Fibroblast of skin of right biceps (primary cell): Measurements from ENCODE around the gene CCNJL.

Source experiments
- DNase-seq: peaks from one replicate; pipeline ENCODE4 v3.0.0-alpha.2; 2013

Gene CCNJL

DNA sequence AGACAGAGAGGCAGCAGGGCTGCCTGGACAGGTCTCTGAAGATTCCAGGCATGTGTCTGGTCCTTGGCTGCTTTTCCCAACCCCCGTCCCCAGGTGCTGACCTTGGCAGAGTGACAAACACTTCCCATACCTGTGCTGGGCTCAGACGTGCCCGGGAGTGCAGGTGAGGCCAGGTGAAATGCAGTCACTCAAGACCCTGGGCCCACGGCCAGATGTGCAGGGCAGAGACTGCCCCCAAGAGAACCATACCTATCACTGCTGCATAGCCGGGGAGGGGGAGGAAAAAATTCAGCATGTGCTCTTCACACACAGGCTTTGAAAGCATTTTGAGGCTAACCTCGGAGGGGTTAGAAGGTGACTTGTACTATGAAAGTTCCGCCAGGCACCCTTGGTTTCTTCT, 22.6 kb downstream of the CCNJL start:
- no peak for DNase-seq

GRCh38 chr5:160289356-160289651, 23.1 kb downstream of the CCNJL start:
- no peak for DNase-seq

- DNase-seq = no peak
These were observed 24.8 kb downstream of the CCNJL start for GRCh38 chr5:160287378-160288051.

DNA sequence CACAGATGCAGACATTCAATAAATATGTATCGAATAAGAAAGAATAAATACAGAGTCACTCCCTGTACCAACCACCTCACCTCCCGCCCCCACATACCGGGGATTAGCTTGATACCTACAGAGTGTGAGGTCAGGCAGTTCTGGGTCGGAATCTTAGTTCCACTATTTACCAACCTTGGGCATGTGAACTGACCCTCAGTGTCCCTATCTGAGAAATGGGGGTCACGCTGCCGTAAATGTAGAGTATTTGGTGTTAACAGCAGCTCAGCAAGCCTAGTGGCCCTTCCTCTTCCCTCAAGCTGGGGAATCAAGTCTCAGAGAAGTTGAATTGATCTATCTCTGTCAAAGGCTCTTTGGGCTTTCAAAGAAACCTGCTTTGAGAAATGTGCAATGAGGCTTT, 25.4 kb downstream of the CCNJL start:
- DNase-seq = no peak

DNA sequence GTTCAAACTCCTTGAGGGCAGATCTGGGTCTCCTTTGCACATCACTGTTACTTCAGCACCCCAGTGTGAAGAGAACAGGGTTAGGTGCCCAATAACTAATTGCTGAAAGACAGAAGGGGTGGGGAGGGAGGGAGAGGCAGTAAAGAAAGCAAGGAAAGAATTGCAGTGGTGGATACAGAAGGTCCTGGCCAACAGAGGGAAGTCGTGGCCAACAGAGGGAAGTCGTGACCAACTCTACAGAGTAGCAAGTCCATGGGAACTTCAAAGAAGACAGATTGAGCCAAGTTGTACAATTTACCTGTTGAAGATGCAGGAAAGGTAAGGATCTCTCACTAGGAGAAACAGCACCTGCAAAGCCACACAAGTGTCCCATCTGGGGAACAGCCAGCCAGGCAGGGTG, 27.0 kb downstream of the CCNJL start:
- DNase-seq = no peak

DNA sequence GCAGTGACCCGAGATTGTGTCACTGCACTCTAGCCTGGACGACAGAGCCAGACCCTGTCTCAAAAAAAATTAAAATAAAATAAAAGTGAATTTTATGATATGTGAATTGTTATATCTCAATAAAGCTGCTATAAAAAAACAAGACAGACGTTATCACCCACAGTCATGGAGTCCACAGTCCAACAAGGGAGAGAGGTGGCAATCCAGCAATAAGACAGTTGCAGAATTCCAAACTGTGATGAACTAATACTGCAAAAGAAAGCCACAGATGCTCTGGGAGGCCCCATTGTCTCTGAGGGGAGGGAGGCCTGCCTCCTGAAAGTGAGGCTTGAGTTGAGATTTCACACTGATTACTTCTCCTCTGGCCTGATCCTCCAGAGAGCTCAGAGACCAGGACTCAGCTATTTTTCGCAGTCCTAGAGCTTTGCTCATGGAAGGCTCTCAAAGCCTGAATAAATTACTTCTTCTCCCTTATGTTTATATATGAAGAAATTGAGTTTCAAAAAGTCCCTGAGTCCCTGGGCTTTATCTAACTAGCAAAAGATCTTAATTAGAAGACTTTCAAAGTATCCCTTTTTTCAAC, 28.0 kb downstream of the CCNJL start:
- no peak for DNase-seq

GRCh38 chr5:160281275-160281674, 31.1 kb downstream of the CCNJL start:
- DNase-seq = no peak

DNA sequence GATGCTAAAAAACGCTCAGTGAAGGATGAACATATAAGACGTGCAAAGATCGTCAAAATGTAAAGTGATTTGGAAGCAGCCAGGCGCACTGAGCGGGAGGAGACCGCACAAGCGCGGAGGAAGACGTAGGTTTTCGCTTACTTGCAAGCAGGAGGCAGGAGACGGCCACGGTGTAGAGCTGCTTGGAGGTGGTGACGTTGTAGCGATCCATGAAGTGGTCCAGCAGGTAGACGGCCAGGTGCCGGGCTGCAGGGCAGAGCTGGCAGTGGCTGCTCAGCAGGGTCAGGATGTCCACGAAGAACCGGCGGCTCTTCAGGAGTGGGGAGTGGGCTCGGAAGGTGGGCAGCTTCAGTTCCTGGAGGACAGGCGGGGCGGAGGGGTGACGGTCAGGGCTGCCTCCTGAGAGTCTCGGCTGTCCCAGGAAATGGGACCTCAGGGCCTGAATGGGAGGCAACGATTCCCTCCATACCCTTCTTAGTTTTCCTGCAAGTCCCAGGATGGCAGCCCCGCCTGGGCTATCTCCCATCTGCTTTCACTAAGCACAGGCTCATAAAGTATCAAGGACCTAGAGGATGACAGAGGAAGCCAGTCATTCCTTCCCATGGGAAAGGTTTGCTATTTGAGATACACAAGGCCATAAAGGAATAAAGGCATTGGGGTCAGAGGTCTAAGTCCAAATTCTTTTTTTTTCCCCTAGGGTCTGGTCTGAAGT, 31.8 kb downstream of the CCNJL start:
- no peak for DNase-seq

DNA sequence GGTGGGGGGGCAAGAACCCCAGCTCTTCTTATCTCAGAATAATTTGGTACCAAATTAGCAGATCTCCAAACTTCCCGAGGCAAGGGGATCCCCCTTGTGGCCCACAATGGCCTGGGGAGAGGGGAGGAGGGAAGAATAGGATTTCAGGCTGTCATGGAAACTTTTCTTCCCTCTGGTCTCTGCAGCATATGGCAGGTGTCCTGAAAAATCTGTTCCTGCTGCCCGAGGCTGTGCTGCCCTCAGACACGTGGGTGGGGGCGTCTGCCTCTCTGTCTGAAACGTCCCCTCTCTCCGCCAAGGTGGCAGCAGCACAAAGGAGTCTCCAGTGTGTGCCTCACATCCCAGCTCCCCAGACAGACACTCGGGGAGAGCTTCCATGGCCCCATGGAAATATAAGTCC, 34.0 kb downstream of the CCNJL start:
- DNase-seq = no peak

DNA sequence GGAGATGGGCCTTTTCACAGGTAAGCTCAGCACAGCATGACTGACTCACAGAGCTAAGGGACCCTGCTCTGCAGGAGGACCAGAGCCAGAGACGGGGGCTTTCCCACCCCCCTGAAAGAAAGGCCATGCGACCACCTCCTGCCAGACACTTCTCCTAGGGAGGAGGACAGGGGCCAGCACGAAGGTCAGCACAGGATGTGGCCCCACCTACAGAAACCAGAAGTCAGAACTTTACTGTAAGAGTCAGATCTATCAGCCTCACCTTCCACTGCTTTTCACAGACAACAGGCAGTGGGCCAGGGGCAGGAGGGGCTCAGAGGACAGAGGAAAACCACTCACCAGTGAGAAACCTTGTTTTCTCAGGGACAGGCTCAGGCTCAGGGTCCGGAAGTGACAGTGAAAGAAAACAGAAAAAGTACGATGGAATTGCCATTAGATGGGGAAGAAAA, 37.9 kb downstream of the CCNJL start:
- no peak for DNase-seq

DNA sequence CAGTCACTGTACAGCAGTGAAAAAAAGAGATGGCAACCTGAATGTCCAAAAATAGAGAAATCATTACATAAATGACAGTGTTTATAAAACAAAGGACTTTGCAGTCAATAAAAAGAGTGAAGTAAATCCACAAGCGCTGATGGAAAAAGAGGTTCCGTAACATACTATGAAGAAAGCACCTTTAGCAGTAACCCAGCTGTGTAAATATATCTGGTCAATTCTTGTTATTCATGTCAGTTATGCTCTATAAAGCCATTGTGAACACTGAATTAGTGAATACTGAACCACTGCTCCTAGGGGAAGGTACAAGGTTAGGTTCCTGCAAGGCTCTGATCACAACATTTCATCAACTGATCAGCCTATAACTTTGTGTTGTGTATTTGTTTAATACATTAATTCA, 39.5 kb downstream of the CCNJL start:
- no peak for DNase-seq

DNA sequence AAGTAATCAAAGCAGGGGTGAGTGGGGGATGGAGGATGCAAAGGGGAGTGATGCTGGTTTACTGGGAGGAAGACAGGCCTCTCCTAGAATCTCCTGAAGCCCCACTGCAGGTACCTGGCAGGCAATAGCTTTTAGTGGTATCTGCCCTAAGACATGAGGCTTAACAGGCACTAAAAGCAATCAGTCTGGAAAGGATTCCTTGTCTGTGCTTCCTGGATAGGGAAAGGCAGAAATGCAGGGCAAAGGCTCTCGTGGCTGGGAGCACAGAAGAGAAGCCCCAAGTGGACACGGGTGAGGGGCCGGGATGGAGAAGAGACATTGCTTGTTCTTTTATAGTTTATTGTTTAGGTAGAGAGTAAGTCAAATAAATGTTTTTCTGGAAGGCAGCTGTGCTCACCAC, 40.1 kb downstream of the CCNJL start:
- DNase-seq = no peak

- no peak for DNase-seq
These were observed 40.5 kb downstream of the CCNJL start for GRCh38 chr5:160271836-160272235.

DNA sequence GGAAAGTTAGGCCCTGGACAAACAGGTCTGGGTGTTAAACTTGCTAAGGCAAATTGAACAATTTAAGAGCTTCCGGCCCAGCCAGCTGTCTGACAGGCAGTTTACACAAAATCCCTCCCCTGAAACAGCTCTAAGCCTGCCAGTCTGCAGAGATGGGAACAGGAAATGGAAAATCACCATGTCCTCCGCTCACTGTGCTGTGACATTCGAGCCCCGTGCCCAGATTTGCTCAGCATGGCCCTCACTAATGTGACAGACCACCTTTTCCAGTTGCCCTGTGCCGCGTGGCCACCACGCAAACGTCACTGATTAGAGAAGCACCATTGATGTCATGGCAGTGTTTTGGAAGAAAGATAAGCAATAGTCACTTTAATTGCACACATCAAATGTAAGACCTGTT, 41.0 kb downstream of the CCNJL start:
- DNase-seq = peak; percentile 15

DNA sequence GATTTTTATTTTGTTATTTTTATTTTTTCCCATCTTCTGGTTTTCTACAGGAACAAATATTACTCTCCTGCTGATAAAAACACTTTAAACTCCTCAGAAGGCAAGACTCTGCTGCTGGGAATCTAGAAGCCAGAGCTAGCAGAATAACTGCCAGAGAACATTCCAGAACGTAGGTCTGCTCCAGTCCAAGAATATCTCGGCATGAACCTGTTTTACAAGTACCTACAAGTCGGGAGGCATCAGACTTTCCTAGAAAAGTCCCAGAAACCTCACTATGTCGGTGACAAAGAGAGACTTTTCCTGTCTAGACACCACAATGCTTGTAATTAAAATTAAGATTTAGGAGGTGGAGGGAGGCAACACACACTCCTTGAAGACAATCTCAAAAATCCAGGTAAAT, 41.7 kb downstream of the CCNJL start:
- no peak for DNase-seq

- DNase-seq = peak; percentile 27
These were observed 43.3 kb downstream of the CCNJL start for GRCh38 chr5:160269017-160269416.

DNA sequence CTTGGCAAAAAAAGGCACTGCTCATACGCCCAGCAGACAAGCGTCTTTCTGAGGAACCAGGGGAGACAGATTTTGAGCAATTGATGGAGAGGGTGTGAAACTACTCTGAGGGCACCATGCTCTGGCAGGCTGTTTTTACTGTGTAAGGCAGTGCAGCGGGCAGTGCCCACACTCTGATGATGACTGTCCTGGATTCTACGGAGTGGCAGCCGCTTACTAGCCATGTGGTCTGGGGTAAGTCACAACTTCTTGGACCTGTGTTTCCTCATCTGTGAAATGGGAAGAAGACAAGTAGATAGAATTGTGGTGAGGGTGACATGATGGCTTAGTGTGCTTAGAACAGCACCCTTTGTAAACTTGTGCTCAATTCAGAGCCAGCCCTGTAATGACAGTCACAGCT, 44.2 kb downstream of the CCNJL start:
- no peak for DNase-seq

DNA sequence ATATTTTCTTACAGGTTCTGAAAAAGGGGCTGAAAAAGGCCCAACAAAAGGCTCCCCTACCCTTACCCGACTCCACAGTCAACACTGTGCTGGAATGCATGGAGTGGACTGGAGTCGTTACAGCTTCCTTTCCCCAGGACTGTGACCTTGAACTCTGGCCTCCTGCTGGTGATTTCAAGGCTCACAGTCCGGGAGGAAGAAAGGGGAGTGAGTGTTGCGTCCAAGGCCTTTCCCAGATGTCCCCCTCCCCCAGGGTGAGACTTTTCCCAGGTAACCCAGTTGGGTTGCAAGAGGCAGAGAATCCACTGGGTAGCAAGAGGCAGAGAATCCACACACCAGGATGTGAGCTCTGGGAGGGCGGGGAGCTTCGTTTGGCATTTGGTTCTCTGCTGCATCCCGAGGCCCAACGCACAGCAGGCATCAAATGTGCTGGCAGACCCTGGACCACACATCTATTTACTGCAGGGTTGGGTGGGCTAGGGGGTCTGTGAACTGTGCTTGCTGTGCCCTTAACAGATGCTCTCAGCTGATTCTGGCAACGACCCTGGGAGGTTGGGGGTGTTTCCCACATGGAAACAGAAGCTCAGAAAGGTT, 45.5 kb downstream of the CCNJL start:
- no peak for DNase-seq

DNA sequence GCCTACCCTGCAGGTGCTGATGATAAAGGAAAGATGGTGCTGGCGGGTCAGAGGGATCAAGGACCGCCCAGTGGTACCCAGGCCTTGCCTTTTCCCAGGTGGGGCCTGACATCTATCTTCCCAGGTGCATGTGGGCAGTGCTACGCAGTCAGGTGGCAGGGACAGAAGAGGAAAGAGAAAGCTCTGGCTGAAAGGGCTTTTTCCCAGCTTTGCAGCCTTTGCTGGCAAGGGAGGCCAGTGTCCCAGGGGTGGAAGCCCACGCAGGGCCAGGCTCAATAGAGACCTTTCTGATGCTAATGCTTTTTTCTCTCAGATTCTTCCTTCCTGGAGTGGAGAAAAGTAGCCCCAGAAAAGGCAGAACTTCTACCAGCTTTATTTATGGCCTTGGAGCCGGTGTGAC, 46.3 kb downstream of the CCNJL start:
- DNase-seq = no peak

GRCh38 chr5:160263326-160263855, 49.0 kb downstream of the CCNJL start:
- no peak for DNase-seq

DNA sequence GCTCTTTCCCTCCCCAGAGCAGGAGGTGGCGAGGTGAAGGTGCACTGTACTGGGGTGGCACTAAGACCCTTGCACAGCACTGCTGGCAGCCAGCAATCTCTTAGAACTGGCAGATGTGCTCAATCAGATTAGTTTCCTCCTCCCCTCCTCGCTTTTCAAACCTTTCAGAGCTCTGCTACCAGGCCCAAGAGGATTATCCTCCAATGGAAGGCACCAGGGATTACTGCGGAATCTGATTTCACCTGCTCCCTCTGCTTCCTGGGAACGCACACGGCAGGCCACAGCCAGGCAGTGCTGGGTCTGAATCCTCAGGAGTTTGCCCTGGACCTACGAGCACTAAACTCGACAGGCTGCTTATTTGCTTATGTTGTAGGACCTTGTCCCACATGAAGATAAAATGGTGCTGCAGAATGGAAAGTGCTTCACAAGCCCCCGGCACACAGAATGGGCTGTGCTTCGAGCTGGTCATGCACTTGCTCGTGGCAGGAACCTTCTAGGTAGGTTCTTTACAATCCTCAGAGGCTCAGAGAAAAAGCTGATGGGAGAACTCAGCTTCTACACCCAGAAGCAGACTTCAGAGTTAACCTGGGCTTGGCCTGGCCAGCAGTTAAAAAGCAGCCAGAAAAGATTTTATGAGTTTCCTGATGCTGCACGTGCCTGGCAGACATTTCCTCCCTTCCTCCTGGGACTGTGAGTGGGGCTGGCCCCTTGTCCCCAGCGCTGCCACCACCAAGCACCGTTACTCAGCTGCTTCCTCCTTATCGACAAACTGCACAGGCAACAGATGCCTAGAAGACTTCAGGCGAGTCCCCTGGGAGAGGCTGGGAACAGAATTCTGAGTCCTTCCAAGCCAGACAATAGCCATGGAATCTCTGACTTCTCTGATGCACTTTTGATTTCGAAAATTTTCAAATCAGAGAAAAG, 50.0 kb downstream of the CCNJL start:
- peak; percentile 11 for DNase-seq

GRCh38 chr5:160260881-160261815, 51.2 kb downstream of the CCNJL start:
- peak; percentile 67 for DNase-seq
